Activated CD8-positive, alpha-beta T cell treated with anti-CD3 and anti-CD28 coated beads, Interleukin-2, amount 10 ng/mL, durations not matched to agents 7 days and 5 days (primary cell): ENCODE measurements around the gene MYO1G. TPM values are rescaled to one million over a fixed set of nuclear protein-coding genes. Genes with fewer than 3 reads are reported as not detected.
"Not testable (repeated sequence)": the region's sequence is repeated elsewhere in the genome, so short reads cannot be mapped to it uniquely, and the experiment has no call there.

ENCODE experiments used
- ATAC-seq: fragments of 150-1000 bp; cut with Tn5 transposase; one replicate; pipeline ENCODE4 v1.10.0; 2021; ENCODE audit warnings: moderate library complexity
- CTCF ChIA-PET: fragments of 350-600 bp; sonication (Branson Sonifier 250); formaldehyde crosslinking; loops from one replicate; lab custom pipeline; 2021; ENCODE audit warnings: antibody characterized with exemption; lab: Charles Lee
- POLR2A ChIA-PET: fragments of 350-600 bp; sonication (Branson Sonifier 250); formaldehyde crosslinking; loops from one replicate; lab custom pipeline; 2021; ENCODE audit warnings: antibody characterized with exemption; lab: Charles Lee
- DNase-seq: peaks from one replicate; pipeline ENCODE4 v3.0.0-alpha.2; 2020
- H3K27ac Mint-ChIP-seq: one replicate; pipeline ENCODE4 v1.8.0; 2021; ENCODE audit warnings: mild to moderate bottlenecking, mixed read lengths
- H3K27me3 Mint-ChIP-seq: one replicate; pipeline ENCODE4 v1.8.0; 2021; ENCODE audit warnings: low read depth, mixed read lengths
- H3K36me3 Mint-ChIP-seq: one replicate; pipeline ENCODE4 v1.8.0; 2021; ENCODE audit warnings: low read depth, mixed read lengths
- H3K4me1 Mint-ChIP-seq: one replicate; pipeline ENCODE4 v1.8.0; 2021; ENCODE audit warnings: low read depth, mixed read lengths
- H3K4me3 Mint-ChIP-seq: one replicate; pipeline ENCODE4 v1.8.0; 2021; ENCODE audit warnings: mild to moderate bottlenecking, mixed read lengths
- H3K9me3 Mint-ChIP-seq: one replicate; pipeline ENCODE4 v1.8.0; 2022; ENCODE audit warnings: mixed read lengths; ENCODE audit not compliant: insufficient read depth
- total RNA-seq, 2 experiments: library from RNA; stranded (reverse); gene quantifications; one replicate each; pipeline ENCODE4 v1.2.3, GENCODE V29; 2021

Gene MYO1G
- 100 to 1,000 TPM; 435 to 453 TPM for total RNA-seq

DNA sequence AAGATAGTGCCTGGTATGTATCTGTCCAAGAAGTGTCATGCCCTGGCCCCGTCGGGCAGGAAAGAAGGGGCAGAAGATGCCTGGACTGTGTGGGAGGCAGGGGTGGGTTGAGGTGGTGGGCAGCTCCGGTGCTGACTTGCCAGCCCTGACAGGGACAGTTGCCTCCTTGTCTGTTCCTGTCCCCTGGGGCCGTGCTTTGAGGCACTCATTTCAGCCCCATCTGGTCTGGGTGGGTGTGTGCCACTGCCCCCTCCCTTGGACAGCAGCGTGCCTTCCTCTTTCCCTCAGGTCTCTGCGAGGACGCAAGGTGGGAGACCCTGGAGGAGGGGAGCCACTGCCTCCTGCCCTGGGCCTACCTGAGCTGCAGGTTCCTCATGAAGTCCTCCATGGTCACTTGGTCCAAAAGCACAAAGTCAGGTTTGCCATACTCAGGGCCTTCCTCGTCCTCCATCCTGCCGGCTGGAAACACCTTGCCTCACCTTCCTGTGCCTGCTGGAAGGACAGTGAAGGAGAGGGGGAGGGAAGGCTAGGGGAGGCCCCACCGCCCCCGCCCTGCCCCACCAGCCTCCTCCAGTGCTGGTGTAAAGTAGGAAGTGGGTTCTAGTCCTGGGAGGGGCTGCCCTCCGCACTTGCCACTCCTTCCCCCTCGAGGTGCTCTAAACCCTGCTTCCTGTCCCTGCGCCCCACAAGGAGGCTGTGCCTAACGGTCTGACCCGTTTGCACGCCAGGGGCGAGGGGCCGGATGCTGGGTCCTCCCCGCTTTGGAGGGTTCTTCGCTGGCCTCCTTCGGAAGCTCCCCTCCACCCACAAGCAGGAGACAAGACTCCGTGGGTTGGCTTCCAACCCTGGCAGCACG, at the start of gene MYO1G:
MYO1G (minus strand) TSS at position 505 of the 856 bp plus-strand sequence; CDS start at position 451, 54 bp downstream.
- DNase-seq (peak; percentile 97), ATAC-seq (peak; percentile 82)
- no peaks in the 10 kb centered on the region for H3K9me3 Mint-ChIP-seq
- H3K4me3 Mint-ChIP-seq: peak within 1 kb of the TSS; percentile 95
- H3K27me3 Mint-ChIP-seq: no peaks in the 10 kb centered on the region
- peaks cover 76% of the 10 kb centered on the region for H3K4me1 Mint-ChIP-seq
- peaks cover 85% of the 10 kb centered on the region for H3K36me3 Mint-ChIP-seq
- H3K27ac Mint-ChIP-seq: peak within 1 kb of the TSS; percentile 98
- POLR2A ChIA-PET: interaction anchor here (0.6 to 13.9 kb wide), 20 partner anchors 8 to 359 kb away, joined by 3 to 234 read pairs (median 8); partner anchors contain the start of genes CCM2, H2AZ2, PURB and TBRG4
- CTCF ChIA-PET: interaction anchor here (0.7 to 4.6 kb wide), 10 partner anchors 12 to 157 kb away, joined by 3 to 42 read pairs (median 6); partner anchors contain the start of gene CCM2

DNA sequence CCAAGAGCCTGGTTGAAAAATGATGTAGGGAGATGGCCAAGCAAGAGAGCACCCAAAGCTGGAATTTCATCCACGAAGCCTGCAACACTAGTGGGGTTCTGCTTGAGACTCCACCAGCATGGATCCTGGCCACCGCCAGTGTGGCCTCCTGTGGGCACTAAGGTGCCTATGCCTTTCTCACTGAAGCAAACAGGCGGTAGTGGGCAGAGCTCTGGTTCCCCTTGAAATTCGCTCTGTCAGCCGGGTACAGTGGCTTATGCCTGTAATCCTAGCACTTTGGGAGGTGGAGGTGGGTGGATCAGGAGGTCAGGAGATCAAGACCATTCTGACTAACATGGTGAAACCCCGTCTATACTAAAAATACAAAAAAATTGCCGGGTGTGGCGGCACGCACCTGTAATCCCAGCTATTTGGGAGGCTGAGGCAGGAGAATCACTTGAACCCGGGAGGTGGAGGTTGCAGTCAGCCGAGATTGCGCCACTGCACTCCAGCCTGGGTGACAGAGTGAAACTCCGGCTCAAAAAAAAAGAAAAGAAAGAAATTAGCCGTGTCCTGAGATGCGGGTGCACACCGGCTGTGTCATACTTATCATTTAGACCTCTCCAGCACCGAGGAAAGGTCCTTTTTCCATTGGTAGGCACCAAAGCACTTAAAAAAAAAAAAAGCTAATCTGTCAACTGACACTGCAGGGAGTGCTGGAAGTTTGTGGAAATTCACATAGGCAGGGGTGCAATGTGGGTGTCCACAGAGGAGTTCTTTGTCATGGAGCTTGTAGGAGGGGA, 49.5 kb upstream of the MYO1G start:
- H3K9me3 Mint-ChIP-seq: no peaks in the 10 kb centered on the region
- H3K27ac Mint-ChIP-seq: peak overlapping the region; percentile 84
- POLR2A ChIA-PET: interaction anchor here (0.6 to 3.9 kb wide), 19 partner anchors 8 to 180 kb away, joined by 3 to 125 read pairs (median 6); partner anchors contain the start of genes H2AZ2, MYO1G, PURB and TBRG4
- peaks cover 75% of the 10 kb centered on the region for H3K4me1 Mint-ChIP-seq
- ATAC-seq (peak; percentile 45), DNase-seq (no peak)
- peak overlapping the region; percentile 80 for H3K4me3 Mint-ChIP-seq
- H3K27me3 Mint-ChIP-seq: no peaks in the 10 kb centered on the region
- CTCF ChIA-PET: interaction anchor here (0.5 to 6.0 kb wide), 10 partner anchors 13 to 168 kb away, joined by 3 to 45 read pairs (median 6); partner anchors contain the start of genes CCM2 and MYO1G
- peaks cover 77% of the 10 kb centered on the region for H3K36me3 Mint-ChIP-seq

GRCh38 chr7:45027774-45028114, 48.9 kb upstream of the MYO1G start:
- no peaks in the 10 kb centered on the region for H3K9me3 Mint-ChIP-seq
- H3K27me3 Mint-ChIP-seq: no peaks in the 10 kb centered on the region
- H3K36me3 Mint-ChIP-seq: peaks cover 75% of the 10 kb centered on the region
- CTCF ChIA-PET: interaction anchor here (0.9 to 6.0 kb wide), 10 partner anchors 9 to 108 kb away, joined by 3 to 45 read pairs (median 7); partner anchors contain the start of genes CCM2 and MYO1G
- POLR2A ChIA-PET: interaction anchor here (0.7 to 3.9 kb wide), 22 partner anchors 8 to 180 kb away, joined by 3 to 125 read pairs (median 6); partner anchors contain the start of genes H2AZ2, MYO1G, PURB and TBRG4
- H3K4me1 Mint-ChIP-seq: peaks cover 73% of the 10 kb centered on the region
- H3K4me3 Mint-ChIP-seq: peak overlapping the region; percentile 80
- ATAC-seq (peak; percentile 31), DNase-seq (peak; percentile 31)
- peak overlapping the region; percentile 84 for H3K27ac Mint-ChIP-seq

GRCh38 chr7:45026984-45027773, 48.4 kb upstream of the MYO1G start:
- Mint-ChIP-seq H3K4me3 (peak overlapping the region; percentile 80), H3K9me3 (no peaks in the 10 kb centered on the region), H3K36me3 (peaks cover 72% of the 10 kb centered on the region), H3K4me1 (peaks cover 67% of the 10 kb centered on the region), H3K27ac (peak overlapping the region; percentile 84), H3K27me3 (no peaks in the 10 kb centered on the region)
- POLR2A ChIA-PET: interaction anchor here (0.7 to 3.9 kb wide), 21 partner anchors 9 to 179 kb away, joined by 3 to 125 read pairs (median 6); partner anchors contain the start of genes H2AZ2, MYO1G, PURB and TBRG4
- CTCF ChIA-PET: interaction anchor here (0.9 to 6.0 kb wide), 10 partner anchors 9 to 108 kb away, joined by 3 to 45 read pairs (median 7); partner anchors contain the start of genes CCM2 and MYO1G
- peak; percentile 56 for DNase-seq
- peak; percentile 57 for ATAC-seq

DNA sequence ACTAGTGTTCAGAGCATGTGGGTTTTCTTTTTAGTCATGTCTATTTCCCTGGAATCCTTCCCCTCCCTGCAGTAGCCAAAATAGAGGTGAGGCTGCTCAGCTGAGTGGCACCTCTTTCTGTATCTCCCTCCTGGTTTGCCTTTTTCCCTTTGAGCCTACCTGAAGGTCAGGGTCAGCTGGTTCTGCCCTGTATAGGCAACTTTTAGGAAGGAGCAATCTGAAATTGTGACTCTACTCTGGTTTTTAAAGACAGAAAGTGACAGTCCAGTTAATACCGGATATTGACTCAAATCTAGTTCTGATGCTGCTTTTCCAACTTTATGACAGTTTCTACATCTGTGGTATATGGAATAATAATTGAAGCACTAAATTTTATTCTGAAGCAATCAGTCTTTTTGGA, 47.2 kb upstream of the MYO1G start:
- ATAC-seq (no peak), DNase-seq (no peak)
- ChIA-PET POLR2A (interaction anchor here (0.9 to 3.3 kb wide), 5 partner anchors 10 to 85 kb away, joined by 3 to 19 read pairs (median 3); partner anchors contain the start of gene TBRG4), CTCF (interaction anchor here (1.2 kb wide), 1 partner anchor 53 kb away, joined by 10 read pairs; no protein-coding TSS in a partner anchor)
- Mint-ChIP-seq H3K27ac (peak overlapping the region; percentile 53), H3K9me3 (no peaks in the 10 kb centered on the region), H3K4me1 (peaks cover 67% of the 10 kb centered on the region), H3K27me3 (no peaks in the 10 kb centered on the region), H3K36me3 (peaks cover 69% of the 10 kb centered on the region), H3K4me3 (peak overlapping the region; percentile 16)

DNA sequence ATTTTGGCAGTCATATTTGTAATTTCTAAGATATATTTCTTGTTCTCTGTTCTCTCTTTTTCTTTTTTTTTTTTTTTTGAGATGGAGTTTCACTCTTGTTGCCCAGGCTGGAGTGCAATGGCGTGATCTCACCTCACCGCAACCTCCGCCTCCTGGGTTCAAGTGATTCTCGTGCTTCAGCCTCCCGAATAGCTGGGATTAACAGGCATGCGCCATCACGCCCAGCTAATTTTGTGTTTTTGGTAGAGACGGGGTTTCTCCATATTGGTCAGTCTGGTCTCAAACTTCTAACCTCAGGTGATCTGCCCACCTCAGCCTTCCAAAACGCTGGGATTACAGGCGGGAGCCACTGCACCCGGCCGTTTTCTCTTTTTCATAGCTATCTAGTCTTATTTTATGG, 46.7 kb upstream of the MYO1G start:
- ATAC-seq, DNase-seq, H3K27ac Mint-ChIP-seq, H3K9me3 Mint-ChIP-seq, H3K4me3 Mint-ChIP-seq, H3K27me3 Mint-ChIP-seq: not testable (repeated sequence)
- ChIA-PET CTCF (interaction anchor here (1.2 kb wide), 1 partner anchor 52 kb away, joined by 10 read pairs; no protein-coding TSS in a partner anchor), POLR2A (interaction anchor here (0.6 to 1.6 kb wide), 5 partner anchors 11 to 48 kb away, joined by 3 read pairs; no protein-coding TSS in a partner anchor)
- H3K4me1 Mint-ChIP-seq: peaks cover 71% of the 10 kb centered on the region
- peaks cover 69% of the 10 kb centered on the region for H3K36me3 Mint-ChIP-seq

GRCh38 chr7:45024126-45024744, 45.4 kb upstream of the MYO1G start:
- Mint-ChIP-seq H3K4me3 (no peak overlapping the region), H3K4me1 (peaks cover 60% of the 10 kb centered on the region), H3K36me3 (peaks cover 60% of the 10 kb centered on the region), H3K27ac (peak overlapping the region; percentile 44), H3K27me3 (no peaks in the 10 kb centered on the region), H3K9me3 (no peaks in the 10 kb centered on the region)
- CTCF ChIA-PET: interaction anchor here (1.1 kb wide), 1 partner anchor 45 kb away, joined by 4 read pairs; no protein-coding TSS in a partner anchor
- DNase-seq (no peak), ATAC-seq (no peak)
- POLR2A ChIA-PET: no interaction called here

GRCh38 chr7:45021604-45022296, 42.9 kb upstream of the MYO1G start:
- ChIA-PET POLR2A (interaction anchor here (0.7 to 1.2 kb wide), 3 partner anchors 20 to 457 kb away, joined by 3 to 10 read pairs (median 3); no protein-coding TSS in a partner anchor), CTCF (interaction anchor here (1.9 to 2.7 kb wide), 2 partner anchors 22 to 48 kb away, joined by 6 to 7 read pairs; partner anchors contain the start of gene CCM2)
- ATAC-seq (peak; percentile 75), DNase-seq (no peak)
- Mint-ChIP-seq H3K27ac (peak overlapping the region; percentile 64), H3K36me3 (peaks cover 44% of the 10 kb centered on the region), H3K4me3 (no peak overlapping the region), H3K4me1 (peaks cover 42% of the 10 kb centered on the region), H3K27me3 (no peaks in the 10 kb centered on the region), H3K9me3 (no peaks in the 10 kb centered on the region)

- H3K9me3 Mint-ChIP-seq: no peaks in the 10 kb centered on the region
- no peak overlapping the region for H3K4me3 Mint-ChIP-seq
- no peak for ATAC-seq
- no peaks in the 10 kb centered on the region for H3K27me3 Mint-ChIP-seq
- peaks cover 44% of the 10 kb centered on the region for H3K36me3 Mint-ChIP-seq
- H3K27ac Mint-ChIP-seq: peak overlapping the region; percentile 26
- DNase-seq: no peak
- ChIA-PET CTCF (interaction anchor here (1.9 to 2.7 kb wide), 2 partner anchors 21 to 47 kb away, joined by 6 to 7 read pairs; partner anchors contain the start of gene CCM2), POLR2A (interaction anchor here (0.6 to 1.5 kb wide), 2 partner anchors 136 to 939 kb away, joined by 3 to 6 read pairs; partner anchors contain the start of gene PURB)
- peaks cover 37% of the 10 kb centered on the region for H3K4me1 Mint-ChIP-seq
These were observed 42.1 kb upstream of the MYO1G start for GRCh38 chr7:45020915-45021314.
